ENCODE results near the gene FCAMR.

- no peak for TF ChIP-seq CTCF (IDR thresholded peaks at IDR 0.05)
- TF ChIP-seq POLR2AphosphoS5 (IDR thresholded peaks at IDR 0.05) = no peak
Measured at GRCh38 chr1:206931709-206932108, 38.6 kb downstream of the FCAMR start.
